Naive thymus-derived CD8-positive, alpha-beta T cell (primary cell): Measurements from ENCODE around the gene MINDY4. TPM values are rescaled to one million over a fixed set of nuclear protein-coding genes. Genes with fewer than 3 reads are reported as not detected.
A peak's percentile ranks its signal among the peaks of the same experiment; 100 is the strongest.
"Not testable (repeated sequence)": the region's sequence is repeated elsewhere in the genome, so short reads cannot be mapped to it uniquely, and the experiment has no call there.

Source experiments
- ATAC-seq, 2 donors: fragments of 150-1000 bp; cut with Tn5 transposase in 1 of 2; sonication (Bioruptor Pico), chemical (Tn5 transposase) in 1 of 2; 1 replicate in 1 of 2; 2 replicates in 1 of 2; pipeline ENCODE4 v1.10.0; 2021; ENCODE audit warnings: mild to moderate bottlenecking in 2 of 2, moderate library complexity in 2 of 2
- POLR2A ChIA-PET: fragments of 350-600 bp; sonication (Branson Sonifier 250); formaldehyde crosslinking; loops from one replicate; lab custom pipeline; 2021; ENCODE audit warnings: antibody characterized with exemption; lab: Charles Lee
- DNase-seq, 10 donors: peaks; one replicate each; pipeline versions ENCODE4 v3.0.0 to v3.0.0-alpha.2; 2020 to 2022
- H3K27ac Mint-ChIP-seq, 10 donors: one replicate each; pipeline ENCODE4 v1.8.0; 2020 to 2022; ENCODE audit warnings: mild to moderate bottlenecking in 10 of 10, mixed read lengths in 10 of 10, moderate library complexity in 4 of 10, inconsistent platforms in 1 of 10
- H3K27me3 Mint-ChIP-seq, 5 donors: one replicate each; pipeline ENCODE4 v1.8.0; 2021 to 2022; ENCODE audit warnings: mixed read lengths in 5 of 5
- H3K36me3 Mint-ChIP-seq, 3 donors: one replicate each; pipeline ENCODE4 v1.8.0; 2020 to 2022; ENCODE audit warnings: mixed read lengths in 3 of 3, mild to moderate bottlenecking in 2 of 3, inconsistent platforms in 1 of 3
- H3K4me1 Mint-ChIP-seq, 4 donors: one replicate each; pipeline ENCODE4 v1.8.0; 2021 to 2022; ENCODE audit warnings: mixed read lengths in 4 of 4
- H3K4me3 Mint-ChIP-seq, 10 donors: one replicate each; pipeline ENCODE4 v1.8.0; 2020 to 2022; ENCODE audit warnings: mild to moderate bottlenecking in 10 of 10, mixed read lengths in 10 of 10, moderate library complexity in 6 of 10, inconsistent platforms in 1 of 10
- H3K9me3 Mint-ChIP-seq, 9 donors: one replicate each; pipeline ENCODE4 v1.8.0; 2020 to 2022; ENCODE audit warnings: mixed read lengths in 9 of 9, mild to moderate bottlenecking in 3 of 9, inconsistent platforms in 1 of 9, moderate library complexity in 1 of 9
- polyA plus RNA-seq, 3 donors: library from polyadenylated mRNA; unstranded; fragments of 300-500 nt; fragmentation: Illumina TruSeq; gene quantifications; one replicate each; pipeline ENCODE4 v1.2.3, GENCODE V29; 2021
- total RNA-seq, 8 experiments: library from RNA in 2 of 8; stranded (reverse) in 2 of 8; gene quantifications; one replicate each; pipeline ENCODE4 v1.2.3 and lab custom pipeline; 2021 to 2026

Gene MINDY4
- total and polyA plus RNA-seq, 5 experiments from 2014 or later = 0.44 to 1.5 (median 0.84) TPM

DNA sequence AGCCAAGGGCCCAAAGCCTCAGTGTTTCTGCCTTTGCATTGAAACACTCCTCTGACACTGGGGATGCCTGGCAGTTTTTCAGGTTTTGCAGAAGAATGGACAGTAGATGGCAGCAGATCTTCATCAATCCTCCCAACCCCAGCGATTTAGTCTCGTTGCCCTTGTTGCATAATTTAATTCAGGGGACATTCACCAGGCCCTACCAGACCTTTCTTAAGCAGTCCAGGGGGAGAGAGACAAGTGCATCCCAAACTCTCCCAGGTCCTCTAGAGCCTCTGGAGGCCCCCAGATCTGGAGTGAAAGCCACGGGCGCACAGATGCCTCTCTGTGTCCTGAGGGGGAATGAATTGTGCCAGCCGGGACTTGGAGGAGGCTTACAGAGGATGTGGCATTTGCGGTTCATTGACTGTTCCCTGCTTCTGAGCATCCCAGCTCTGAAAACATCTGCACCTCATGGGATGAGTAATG is 29.6 kb downstream of the MINDY4 start:
- no peaks in the 10 kb centered on the region for H3K36me3 Mint-ChIP-seq
- DNase-seq (peak in 8 of 10 donors; percentile 10 to 73 (median 30)), ATAC-seq (peak in 1 of 2 donors; percentile 32)
- no peaks in the 10 kb centered on the region for H3K9me3 Mint-ChIP-seq
- POLR2A ChIA-PET = no interaction called here
- peaks cover 0 to 17% (median 6%) of the 10 kb centered on the region in 4 donors for H3K4me1 Mint-ChIP-seq
- no peak overlapping the region for H3K4me3 Mint-ChIP-seq
- no peak overlapping the region for H3K27ac Mint-ChIP-seq
- no peaks in the 10 kb centered on the region for H3K27me3 Mint-ChIP-seq

DNA sequence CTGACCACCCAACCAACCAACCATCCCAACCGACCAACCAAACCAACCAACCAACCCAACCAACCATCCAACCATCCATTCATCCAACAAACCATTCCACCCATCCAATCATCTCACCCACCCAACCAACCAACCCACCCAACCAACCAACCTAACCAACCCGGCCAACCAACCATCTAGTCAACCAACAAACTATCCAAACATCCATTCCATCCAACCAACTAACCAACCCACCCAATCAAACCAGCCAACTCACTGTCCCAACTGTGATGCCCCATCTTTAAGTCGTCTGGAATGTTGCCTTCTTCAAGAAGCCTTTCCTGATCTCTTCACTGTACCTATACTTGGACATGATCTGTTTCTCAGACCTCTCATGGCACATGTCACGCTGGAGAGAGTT is 31.6 kb downstream of the MINDY4 start:
- Mint-ChIP-seq H3K27me3 (no peaks in the 10 kb centered on the region), H3K9me3 (no peaks in the 10 kb centered on the region)
- POLR2A ChIA-PET = no interaction called here

DNA sequence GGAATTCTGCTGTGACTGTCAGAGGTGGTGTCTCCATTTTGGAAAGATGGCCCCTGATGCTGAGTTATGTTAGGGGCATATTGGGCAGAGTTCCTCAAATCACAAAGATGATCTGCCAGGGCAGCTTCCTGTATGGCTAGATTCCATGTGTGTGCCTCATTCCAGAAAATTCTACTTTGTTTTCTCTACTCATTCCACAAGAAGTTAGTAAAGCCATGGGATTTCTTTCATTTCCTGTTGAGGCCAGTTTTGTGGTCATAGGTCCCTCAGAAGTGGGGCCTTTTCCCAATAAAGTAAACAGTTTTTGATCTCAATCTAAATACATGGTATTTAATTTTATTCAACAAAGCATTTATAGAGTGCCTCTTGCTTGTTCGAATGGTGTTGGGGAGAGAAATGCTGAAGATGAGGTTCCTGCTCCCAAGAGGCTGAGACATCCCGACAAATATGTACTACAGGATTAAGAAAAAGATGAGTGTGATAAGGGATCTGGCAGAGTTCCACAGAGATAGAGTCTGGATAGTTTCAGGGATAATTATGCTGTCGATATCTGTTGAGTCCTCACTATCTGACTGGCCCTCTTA is 33.0 kb downstream of the MINDY4 start:
- no peak overlapping the region for H3K4me3 Mint-ChIP-seq
- H3K27ac Mint-ChIP-seq = no peak overlapping the region
- H3K4me1 Mint-ChIP-seq = no peaks in the 10 kb centered on the region
- POLR2A ChIA-PET = no interaction called here
- no peaks in the 10 kb centered on the region for H3K36me3 Mint-ChIP-seq
- H3K27me3 Mint-ChIP-seq = no peaks in the 10 kb centered on the region
- ATAC-seq (no peak), DNase-seq (no peak)
- no peaks in the 10 kb centered on the region for H3K9me3 Mint-ChIP-seq

More for the DNA sequence above, 31.6 kb downstream of the MINDY4 start:
- Mint-ChIP-seq H3K4me3 (no peak overlapping the region), H3K27ac (no peak overlapping the region), H3K4me1 (no peaks in the 10 kb centered on the region), H3K36me3 (no peaks in the 10 kb centered on the region)
- no peak for DNase-seq
- ATAC-seq = no peak

DNA sequence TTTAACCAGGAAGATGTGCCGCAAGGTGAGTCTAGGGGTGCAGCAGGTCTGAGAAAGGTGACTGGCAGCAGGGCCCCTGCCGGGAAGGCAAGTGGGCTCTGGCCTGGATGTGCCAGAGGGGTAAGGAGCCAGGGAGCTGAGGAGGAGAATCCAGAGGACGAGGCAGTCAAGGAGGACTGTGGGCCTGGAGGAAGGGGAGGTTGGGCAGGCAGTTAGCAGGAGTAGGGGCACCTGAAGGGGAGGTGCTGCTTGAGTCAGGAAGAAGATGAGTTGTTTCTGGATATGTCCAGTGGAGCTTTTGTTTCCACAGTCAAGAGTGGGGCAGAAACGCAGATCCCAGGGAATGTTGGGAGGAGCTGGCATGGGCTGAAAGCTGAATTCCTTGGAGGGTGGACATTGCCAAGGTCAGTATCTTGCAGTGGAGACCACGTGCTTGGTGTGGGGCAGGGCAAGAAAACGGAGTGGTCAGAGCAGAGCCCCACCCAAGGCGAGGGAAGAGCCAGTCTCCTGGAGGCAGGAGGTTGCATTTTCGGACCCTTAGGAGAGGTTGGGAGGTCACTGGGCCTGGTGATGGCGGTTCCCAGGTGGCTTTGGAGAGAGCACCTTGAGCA is 34.0 kb downstream of the MINDY4 start:
- Mint-ChIP-seq H3K36me3 (no peaks in the 10 kb centered on the region), H3K27ac (no peak overlapping the region), H3K27me3 (no peaks in the 10 kb centered on the region), H3K4me3 (no peak overlapping the region), H3K4me1 (no peaks in the 10 kb centered on the region), H3K9me3 (no peaks in the 10 kb centered on the region)
- POLR2A ChIA-PET = no interaction called here
- DNase-seq = no peak
- no peak for ATAC-seq

DNA sequence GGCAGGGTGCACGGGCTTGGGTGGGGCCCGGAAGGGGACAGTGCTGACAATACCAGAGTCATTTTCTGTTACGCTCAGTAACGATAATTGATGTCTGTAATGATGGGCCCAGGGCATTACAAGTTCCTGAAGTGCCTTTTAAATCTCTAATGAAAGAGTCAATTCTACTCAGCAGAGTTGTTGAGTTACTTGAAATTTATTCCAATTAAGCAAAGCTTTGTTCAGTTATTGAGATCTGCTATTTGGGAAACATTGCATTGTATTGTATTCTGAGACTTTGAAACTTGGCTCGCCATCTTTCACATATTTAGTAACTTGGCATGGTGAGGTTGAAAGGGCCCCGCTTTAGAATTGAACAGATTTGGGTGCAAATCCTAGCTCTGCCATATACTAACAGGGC is 34.7 kb downstream of the MINDY4 start:
- no peaks in the 10 kb centered on the region for H3K36me3 Mint-ChIP-seq
- no peak for ATAC-seq
- POLR2A ChIA-PET = no interaction called here
- no peak for DNase-seq
- H3K27me3 Mint-ChIP-seq = no peaks in the 10 kb centered on the region
- no peak overlapping the region for H3K4me3 Mint-ChIP-seq
- H3K9me3 Mint-ChIP-seq = no peaks in the 10 kb centered on the region
- no peak overlapping the region for H3K27ac Mint-ChIP-seq
- H3K4me1 Mint-ChIP-seq = no peaks in the 10 kb centered on the region

DNA sequence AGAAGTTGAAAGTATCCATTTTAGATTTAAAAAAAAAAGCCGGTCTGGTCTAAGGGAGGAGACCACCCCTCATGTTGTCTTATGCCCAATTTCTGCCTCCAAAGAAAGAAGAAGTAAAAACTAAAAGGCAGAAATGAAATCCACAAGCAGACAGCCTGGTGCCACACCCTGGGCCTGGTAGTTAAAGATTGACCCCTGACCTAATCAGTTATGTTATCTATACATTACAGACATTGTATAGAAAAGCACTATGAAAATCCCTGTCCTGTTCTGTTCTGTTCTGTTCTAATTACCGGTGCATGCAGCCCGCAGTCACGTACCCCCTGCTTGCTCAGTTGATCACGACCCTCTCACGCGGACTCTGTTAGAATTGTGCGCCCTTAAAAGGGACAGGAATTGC is 36.3 kb downstream of the MINDY4 start:
- DNase-seq, ATAC-seq, POLR2A ChIA-PET, H3K27ac Mint-ChIP-seq, H3K4me3 Mint-ChIP-seq, H3K4me1 Mint-ChIP-seq, H3K9me3 Mint-ChIP-seq, H3K27me3 Mint-ChIP-seq, H3K36me3 Mint-ChIP-seq: not testable (repeated sequence)

DNA sequence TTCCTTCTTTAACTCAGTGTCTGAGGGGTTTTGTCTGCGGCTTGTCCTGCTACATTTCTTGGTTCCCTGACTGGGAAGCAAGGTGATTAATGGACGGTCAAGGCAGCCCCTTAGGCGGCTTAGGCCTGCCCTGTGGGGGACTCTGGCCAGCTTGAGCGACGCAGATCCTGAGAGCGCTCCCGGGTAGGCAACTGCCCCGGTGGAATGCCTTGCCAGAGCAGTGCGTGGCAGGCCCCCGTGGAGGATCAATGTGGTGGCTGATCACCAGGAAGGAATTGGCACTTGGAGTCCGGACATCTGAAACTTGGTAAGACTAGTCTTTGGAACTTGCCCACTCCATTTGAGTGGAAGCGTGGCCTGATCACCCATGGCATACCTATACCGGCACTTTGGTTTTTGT is 36.7 kb downstream of the MINDY4 start:
- H3K36me3 Mint-ChIP-seq, H3K27ac Mint-ChIP-seq, DNase-seq, H3K9me3 Mint-ChIP-seq, POLR2A ChIA-PET, H3K4me3 Mint-ChIP-seq, H3K4me1 Mint-ChIP-seq, H3K27me3 Mint-ChIP-seq, ATAC-seq: not testable (repeated sequence)

DNA sequence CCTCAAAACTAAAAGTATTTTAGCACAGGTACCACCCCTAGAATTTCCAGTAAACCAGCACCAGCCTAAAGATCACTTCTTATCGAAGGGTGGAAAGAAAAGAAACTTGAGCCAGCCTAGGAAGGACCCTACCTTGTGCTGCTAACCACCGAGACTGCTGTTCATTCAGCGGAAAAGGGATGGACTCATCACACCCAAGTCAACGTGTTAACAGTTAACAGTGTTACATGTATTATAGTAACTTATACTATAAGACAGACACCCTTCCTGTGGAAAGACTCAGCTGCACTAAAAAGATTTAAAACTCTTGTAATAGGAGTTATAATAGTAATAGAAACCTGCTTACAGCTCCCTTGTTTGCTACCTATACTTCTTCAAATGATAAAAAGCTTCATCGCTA is 39.8 kb downstream of the MINDY4 start:
- DNase-seq = no peak
- Mint-ChIP-seq H3K36me3 (no peaks in the 10 kb centered on the region), H3K4me1 (no peaks in the 10 kb centered on the region), H3K27me3 (no peaks in the 10 kb centered on the region), H3K27ac (no peak overlapping the region), H3K4me3 (no peak overlapping the region), H3K9me3 (no peaks in the 10 kb centered on the region)
- no peak for ATAC-seq
- POLR2A ChIA-PET = no interaction called here

DNA sequence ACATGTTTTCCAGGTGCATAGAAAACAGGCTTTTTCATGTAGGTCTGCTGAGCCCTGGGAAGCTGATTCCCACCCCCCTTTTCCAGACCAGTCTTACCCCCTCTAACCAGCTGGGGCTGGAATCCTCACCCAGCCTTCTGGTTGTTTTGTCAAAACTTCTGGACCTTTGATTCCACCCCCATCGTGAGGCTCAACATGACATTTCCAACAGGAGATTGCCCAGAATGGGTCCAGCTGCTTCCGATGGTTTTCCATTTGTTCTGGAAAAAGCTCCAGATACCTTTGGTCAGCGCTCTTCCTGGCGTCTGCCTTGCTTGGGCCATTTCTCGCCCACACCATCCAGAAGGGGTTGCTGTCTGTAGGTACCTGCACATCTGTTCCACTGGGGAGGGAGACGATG is 41.5 kb downstream of the MINDY4 start:
- Mint-ChIP-seq H3K27me3 (no peaks in the 10 kb centered on the region), H3K27ac (no peak overlapping the region), H3K4me3 (no peak overlapping the region), H3K4me1 (no peaks in the 10 kb centered on the region), H3K36me3 (no peaks in the 10 kb centered on the region), H3K9me3 (no peaks in the 10 kb centered on the region)
- POLR2A ChIA-PET = no interaction called here
- DNase-seq = no peak
- ATAC-seq = no peak

DNA sequence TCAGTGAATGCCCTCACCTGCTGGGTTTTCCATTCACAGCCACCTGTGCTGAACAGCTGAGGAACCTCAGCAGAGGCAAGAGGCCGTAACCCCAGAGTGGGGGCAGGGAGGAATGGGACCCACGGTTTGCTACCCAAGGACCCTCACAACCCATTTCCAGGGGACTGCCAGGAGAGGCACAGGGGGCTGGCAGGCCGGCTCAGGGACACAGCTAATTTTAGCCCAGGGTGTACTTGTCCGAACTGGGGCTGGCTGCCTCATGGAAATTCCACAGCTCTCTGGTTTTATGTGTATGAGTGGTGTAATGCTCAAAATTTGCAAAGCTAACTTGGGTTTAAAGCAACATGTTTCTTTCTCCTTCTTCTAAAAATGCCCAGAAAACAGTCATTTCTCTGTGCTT is 42.2 kb downstream of the MINDY4 start:
- DNase-seq (no peak), ATAC-seq (no peak)
- no peaks in the 10 kb centered on the region for H3K27me3 Mint-ChIP-seq
- H3K4me3 Mint-ChIP-seq = no peak overlapping the region
- H3K4me1 Mint-ChIP-seq = no peaks in the 10 kb centered on the region
- no peaks in the 10 kb centered on the region for H3K9me3 Mint-ChIP-seq
- H3K36me3 Mint-ChIP-seq = no peaks in the 10 kb centered on the region
- POLR2A ChIA-PET = no interaction called here
- peak overlapping the region in 1 of 10 donors; percentile 9 for H3K27ac Mint-ChIP-seq

DNA sequence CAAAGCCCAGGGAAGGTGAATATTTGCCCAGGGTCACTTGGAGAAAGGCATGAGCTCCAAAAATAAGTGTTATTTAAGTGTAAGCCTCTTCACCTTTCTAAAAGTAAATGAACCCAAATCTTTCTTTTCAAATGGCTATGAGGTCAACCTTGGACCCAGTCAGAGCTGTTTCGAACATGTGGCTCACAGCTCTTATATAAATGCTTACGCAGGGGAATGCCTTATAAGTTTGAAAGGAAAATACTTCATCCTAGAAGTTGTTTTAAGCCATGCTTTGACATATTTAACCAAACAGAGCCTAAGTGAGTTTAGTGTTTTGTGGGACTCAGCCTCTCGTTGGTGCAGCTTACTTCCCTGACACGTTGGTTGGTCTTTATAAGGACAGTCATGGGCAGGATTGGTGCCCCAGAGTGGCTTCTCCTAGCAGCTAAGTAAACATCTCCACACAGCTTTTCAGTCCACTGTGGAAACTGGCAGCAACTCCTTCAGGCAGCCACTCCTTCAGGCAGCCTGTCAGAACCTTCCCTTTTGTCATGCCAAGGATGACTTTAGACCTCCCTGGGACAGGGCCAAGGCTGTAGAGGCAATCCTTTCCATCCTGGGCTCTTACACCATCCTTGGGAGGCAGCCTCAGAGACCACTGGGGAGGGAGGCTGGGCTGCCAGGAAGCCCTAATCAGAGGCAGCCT is 43.6 kb downstream of the MINDY4 start:
- H3K36me3 Mint-ChIP-seq = no peaks in the 10 kb centered on the region
- no peaks in the 10 kb centered on the region for H3K9me3 Mint-ChIP-seq
- no peak overlapping the region for H3K4me3 Mint-ChIP-seq
- no peak for ATAC-seq
- H3K27ac Mint-ChIP-seq = no peak overlapping the region
- POLR2A ChIA-PET = no interaction called here
- no peak for DNase-seq
- H3K27me3 Mint-ChIP-seq = no peaks in the 10 kb centered on the region
- H3K4me1 Mint-ChIP-seq = no peaks in the 10 kb centered on the region

DNA sequence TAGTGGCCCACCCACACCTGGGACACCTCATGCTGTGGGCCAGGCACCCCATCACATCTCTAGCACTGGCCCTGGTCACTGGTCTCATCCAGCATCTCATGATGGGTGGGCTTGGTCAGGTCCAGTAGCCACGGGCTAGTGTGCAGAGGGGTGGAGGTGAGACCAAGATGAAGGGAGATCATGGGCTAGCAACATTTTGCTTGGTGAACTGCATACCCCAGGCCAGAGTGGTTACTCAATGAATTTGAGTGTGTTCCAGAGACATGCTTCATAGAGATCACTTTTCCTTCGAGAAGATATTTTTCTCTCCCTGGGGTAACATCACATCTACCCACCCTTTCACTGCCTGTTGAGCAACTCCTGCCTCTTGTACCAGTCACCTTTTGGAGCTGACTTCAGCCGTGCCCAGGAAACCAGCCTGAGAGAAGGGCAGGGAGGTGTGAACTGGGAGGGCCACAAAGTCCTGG is 44.2 kb downstream of the MINDY4 start:
- no peak for DNase-seq
- no peak overlapping the region for H3K4me3 Mint-ChIP-seq
- peak overlapping the region in 1 of 10 donors; percentile 36 for H3K27ac Mint-ChIP-seq
- POLR2A ChIA-PET = no interaction called here
- H3K27me3 Mint-ChIP-seq = no peaks in the 10 kb centered on the region
- ATAC-seq = no peak
- H3K36me3 Mint-ChIP-seq = no peaks in the 10 kb centered on the region
- H3K4me1 Mint-ChIP-seq = no peaks in the 10 kb centered on the region
- H3K9me3 Mint-ChIP-seq = no peaks in the 10 kb centered on the region

DNA sequence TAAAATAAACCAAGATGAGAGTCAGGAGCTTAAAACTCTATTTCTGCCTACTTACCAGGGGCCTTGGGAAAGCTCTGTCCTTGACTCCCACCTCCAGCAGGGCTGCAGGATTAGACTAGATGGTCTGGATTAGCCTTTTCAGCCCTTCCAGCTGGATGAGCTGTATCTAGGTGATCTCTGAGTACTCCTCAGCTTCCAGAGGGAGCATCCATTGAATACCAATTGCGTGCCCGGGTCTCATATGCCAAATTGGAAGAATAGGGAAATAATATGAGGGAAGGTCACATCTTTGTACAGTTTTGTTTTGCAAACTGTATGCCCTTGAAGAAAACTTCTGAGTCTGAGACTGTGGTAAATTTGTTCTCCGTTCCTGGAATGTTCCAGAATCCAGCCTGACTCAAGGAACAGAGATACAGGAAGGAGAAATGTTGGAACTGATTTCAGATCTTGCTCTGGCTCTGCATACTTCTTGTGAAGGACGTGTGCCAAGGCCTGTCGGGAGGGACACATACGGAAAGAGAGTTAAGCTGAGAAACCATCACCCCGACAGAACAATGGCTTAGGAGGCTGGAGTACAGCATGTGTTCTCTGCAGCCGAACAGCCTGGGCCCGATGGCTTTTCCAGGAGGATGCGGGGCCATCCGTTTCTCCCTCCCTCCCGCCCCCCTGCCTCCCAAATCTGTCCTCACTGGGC is 44.9 kb downstream of the MINDY4 start:
- Mint-ChIP-seq H3K4me3 (no peak overlapping the region), H3K27ac (no peak overlapping the region), H3K27me3 (no peaks in the 10 kb centered on the region), H3K9me3 (peaks cover 0 to 2% (median 0%) of the 10 kb centered on the region in 9 donors), H3K36me3 (peaks cover 0 to under 1% (median 0%) of the 10 kb centered on the region in 3 donors), H3K4me1 (no peaks in the 10 kb centered on the region)
- POLR2A ChIA-PET = no interaction called here
- ATAC-seq = no peak
- no peak for DNase-seq
